GM18511 (cell line): ENCODE measurements around the gene ELOF1.
A peak's percentile ranks its signal among the peaks of the same experiment; 100 is the strongest.
"Not testable (repeated sequence)": the region's sequence is repeated elsewhere in the genome, so short reads cannot be mapped to it uniquely, and the experiment has no call there.

Source experiments
- ATAC-seq: cut with Tn5 transposase; IDR thresholded peaks from one replicate; pipeline ENCODE4 v1.9.1; 2021; ENCODE audit warnings: mild to moderate bottlenecking, moderate library complexity; ENCODE audit not compliant: unreplicated experiment

ELOF1 gene

DNA sequence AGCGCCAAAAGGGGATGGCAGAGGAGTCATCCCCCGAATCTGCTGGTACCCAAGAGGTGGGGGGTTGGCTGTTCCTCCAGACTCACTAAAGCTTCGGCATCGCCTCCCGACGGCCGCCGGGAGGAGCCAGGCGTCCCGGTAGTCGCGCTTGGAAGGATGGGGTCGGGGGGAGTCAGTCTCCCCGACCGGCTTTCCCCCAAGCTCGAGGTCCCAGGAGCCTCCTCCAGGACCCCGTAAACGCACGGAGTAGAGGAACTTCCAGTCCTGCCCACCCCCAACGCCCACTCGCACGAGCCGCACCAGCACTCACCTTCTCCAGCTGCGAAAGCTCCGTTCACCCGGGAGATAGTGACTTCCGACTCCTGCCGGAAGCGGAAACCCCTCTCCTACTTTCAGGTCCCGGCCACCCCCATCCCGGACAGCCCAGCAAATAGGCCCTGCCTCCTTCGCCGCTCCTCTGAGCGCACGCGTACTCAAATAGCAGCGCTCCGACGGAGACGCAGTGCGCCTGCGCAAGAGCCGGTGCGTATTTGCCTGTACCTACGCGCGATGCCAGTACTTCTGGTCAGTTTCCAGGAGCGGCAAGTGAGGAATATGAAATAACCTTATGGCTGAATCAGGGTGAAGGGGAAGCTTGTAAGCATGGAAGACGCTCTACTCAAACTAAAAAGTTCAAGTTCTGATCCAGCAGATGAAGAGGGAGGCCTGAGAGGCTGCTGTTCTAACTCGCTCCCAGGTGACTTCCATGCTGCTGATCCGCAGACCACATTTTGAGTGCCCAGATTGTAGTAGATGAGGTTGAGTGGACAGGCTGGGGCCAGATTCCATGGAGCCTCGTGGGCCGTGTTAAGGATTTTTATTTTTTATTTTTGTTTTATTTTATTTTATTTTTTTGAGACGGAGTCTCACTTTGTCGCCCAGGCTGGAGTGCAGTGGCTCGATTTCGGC, at the start of gene ELOF1:
Gene ELOF1 (minus strand): TSS at position 350 of the 948 bp plus-strand sequence. CDS start 4,883 bp downstream, outside the sequence.
- peak; percentile 85 for ATAC-seq

DNA sequence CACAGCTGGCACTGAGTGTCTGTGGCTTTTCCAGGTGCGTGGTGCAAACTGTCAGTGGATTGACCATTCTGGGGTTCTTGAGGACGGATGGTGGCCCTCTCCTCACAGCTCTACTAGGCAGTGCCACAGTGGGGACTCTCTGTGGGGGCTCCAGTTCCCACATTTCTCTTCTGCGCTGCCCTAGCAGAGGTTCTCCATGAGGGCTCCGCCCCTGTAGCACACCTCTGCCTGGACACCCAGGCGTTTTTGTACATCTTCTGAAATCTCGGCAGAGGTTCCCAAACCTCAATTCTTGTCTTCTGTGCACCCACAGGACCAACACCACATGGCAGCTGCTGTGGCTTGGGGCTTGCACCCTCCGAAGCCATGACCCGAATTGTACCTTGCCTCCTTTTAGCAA, 47.5 kb upstream of the ELOF1 start:
- no peak for ATAC-seq

DNA sequence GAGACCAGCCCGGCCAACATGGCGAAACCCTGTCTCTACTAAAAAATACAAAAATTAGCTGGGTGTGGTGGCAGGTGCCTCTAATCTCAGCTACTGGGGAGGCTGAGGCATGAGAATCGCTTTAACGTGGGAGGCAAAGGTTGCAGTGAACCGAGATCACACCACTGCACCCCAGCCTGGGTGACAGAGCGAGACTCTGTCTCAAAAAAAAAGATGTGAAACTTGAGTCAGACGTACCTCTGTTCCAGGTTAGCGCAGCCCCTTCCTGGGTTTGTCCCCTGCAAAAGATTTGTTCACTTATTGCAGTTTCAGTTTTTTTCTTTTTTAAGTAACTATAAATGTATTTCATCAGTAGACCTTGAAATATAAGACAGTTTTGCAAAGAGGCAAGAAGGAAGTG, 40.7 kb upstream of the ELOF1 start:
- ATAC-seq, result not testable (repeated sequence)

DNA sequence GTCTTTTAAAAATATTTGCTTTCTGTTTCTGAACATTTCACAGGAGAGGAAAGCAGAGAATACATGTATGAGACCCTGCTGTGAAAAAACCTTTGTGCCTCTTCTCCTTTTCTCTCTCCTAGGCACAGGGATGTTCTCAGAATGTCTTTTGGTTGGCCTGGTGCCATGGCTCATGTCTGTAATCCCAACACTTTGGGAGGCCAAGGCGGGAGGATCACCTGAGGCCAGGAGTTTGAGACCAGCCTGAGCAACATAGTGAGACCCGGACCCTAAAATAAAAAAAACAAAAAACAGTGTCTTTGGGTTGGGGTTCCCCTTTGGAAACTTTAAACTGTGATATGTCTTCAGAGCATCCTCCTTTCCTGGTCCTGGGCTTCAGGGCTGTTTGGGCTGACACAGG, 39.7 kb upstream of the ELOF1 start:
- ATAC-seq, result no peak

DNA sequence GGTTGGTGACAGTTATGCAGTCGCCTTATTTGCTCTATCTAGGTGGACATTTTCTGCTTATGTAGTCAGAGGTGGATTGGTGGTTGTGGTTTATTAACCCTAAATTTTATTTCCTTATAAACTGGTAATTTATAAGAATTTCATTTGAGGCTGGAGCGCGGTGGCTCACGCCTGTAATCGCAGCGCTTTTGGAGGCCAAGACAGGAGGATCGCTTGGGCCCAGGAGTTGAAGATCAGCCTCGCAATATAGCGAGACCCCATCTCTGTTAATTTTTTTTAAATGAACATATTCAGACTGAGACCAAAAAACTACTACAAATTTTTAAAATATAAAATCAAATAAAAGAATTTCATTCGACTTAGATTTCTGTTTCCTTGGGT, 39.1 kb upstream of the ELOF1 start:
- no peak for ATAC-seq

DNA sequence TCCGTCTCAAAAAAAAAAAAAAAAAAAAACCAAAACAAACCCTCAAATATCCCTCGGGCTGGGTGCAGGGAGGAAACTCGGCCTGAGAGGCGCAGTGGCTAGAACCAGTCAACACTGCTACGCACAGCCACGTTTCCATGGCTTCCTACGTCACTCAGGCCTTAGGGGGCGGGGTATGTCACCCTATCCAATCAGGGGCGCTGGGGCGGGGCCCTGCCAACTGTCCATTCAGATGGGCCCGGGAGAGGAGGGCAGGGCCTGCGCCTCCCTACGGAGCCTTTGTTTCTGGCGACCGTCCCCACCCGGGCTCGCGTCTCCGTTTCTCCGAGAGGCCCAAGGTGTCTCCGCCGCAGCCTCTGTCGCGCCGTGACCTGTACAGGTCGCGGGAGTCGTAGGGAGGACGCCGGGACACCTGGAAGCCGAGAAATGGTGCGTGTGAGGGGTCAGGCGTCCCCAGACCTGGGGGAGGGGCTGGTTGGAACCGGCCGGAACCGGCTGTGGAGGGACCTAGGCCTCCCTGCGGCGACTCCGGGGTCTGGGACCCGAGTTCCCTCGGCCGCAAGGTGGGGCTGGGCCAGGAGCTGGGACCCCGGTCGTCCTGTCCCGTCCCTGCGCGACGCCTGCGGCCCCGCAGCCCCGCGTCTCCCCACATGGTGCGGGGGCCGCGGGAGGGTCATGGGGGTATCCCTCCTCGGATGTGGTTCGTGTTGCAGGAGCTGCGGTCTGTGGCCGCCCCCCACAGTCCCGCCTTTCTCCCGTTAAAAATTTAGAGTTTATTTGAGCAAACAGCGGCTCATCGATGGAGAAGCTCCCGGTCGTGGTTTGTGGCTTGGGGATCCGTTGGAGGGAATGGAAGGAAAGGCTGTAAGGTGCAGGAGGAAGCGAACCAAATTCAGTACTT, 38.4 kb upstream of the ELOF1 start, which contains the start of gene ZNF627:
Gene ZNF627 (plus strand): TSS at position 282 of the 901 bp plus-strand sequence. CDS start 145 bp downstream, at position 427.
- peak; percentile 97 for ATAC-seq

DNA sequence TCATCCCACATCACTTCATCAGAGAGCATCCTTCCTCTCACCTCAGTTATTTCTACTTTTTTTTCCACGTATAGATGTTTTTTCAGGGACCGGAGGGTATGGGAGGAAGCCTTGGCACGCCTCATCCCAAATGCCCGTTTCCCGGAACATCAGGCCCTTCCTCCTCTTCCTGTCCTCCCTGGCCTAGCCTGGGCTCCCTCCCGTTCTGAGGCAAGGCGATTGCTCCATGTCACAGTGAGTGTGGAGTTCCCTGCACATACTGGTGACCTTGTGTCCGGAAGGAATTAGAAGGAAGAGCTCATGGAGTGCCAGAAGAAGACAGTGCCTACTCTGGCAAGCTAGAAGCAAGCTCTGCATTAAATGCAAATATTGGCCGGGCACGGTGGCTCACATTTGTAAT, 37.1 kb upstream of the ELOF1 start:
- ATAC-seq, result no peak

DNA sequence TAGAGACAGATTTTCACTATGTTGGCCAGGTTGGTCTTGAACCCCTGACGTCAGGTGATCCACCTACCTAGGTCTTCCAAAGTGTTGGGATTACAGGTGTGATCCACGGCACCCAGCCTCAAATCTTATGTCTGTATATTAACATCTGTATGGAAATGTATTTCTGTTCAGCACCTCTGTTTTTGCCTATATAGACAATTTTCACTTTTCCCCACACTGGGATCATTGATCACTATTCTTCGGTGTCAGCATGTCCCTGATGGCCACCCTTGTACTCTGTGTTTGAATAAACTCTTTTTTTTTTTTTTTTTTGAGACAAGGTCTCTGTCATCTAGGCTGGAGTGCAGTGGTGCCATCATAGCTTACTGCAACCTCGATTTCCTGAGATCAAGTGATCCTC, 35.1 kb upstream of the ELOF1 start:
- ATAC-seq, result no peak

DNA sequence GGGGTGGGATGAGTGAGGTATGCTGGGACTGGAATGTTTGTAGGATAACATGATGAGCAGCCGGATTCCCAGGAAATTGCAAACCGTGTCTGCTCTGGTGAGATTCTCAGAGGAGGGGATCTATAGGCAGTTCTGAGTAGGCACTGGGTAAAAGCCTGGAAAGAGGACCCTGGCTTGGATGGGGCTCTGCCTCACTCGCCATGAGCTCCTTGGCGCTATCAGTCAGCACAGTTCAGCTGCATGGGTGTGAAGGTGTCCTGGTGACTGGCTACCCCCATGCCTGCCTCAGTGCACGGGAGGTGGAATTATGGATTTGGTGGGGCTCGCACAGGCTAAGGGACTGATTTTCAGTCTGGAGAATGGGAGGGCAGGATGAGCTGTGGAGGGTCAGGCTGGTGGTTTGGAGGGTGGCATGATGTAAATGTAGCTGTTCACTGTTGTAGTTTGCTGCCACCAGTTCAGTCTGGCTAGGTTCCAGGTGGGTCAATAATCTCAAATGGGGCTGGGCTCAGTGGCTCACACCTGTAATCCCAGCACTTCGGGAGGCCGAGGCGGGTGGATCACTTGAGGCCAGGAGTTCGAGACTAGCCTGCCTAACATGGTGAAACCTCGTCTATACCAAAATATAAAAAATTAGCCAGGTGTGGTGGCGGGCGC, 29.1 kb upstream of the ELOF1 start:
- ATAC-seq, result no peak

DNA sequence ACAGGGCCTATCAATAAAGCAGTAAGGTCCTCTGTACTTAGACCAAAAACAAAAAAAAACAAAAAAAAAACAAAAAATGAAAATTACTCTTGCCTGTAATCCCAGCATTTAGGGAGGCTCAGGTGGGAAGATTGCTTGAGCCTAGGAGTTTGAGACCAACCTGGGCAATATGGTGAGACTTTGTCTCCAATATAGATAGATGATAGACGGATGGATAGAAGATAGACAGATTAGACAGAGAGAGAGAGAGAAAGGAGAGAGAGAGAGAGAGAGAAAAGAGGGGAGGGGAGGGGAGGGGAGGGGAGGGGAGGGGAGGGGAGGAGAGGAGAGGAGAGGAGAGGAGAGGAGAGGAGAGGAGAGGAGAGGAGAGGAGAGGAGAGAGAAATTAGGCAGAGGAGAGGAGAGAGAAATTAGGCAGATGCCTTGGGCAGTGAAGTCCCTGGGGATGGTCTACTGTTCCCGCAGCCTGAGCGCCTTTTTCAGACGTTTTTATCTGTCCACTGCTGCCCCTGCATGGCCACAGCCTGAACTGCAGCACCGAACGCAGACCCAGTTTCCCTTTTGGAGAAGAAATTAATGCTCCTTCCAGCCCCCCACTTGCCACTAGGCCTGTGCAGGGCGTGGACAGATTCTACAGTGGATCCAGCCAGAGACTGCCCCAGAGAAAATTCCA, 28.4 kb upstream of the ELOF1 start:
- ATAC-seq, result no peak

DNA sequence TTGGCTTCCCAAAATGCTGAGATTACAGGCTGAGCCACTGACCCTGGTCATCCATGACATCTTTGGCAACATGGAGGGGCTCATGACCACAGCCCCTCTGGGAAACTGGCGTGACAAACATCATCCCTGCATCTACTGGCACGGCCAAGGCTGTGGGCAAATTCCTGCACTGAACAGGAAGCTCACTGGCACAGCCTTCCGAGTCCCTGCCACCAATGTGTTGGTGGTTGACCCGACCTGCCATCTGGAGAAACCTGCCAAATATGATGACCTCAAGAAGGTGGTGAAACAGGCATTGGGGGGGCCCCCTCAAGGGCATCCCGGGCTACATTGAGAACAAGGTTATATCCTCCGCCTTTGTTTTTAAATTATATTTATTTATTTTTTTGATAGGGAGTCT, 27.3 kb upstream of the ELOF1 start:
- ATAC-seq, result no peak

DNA sequence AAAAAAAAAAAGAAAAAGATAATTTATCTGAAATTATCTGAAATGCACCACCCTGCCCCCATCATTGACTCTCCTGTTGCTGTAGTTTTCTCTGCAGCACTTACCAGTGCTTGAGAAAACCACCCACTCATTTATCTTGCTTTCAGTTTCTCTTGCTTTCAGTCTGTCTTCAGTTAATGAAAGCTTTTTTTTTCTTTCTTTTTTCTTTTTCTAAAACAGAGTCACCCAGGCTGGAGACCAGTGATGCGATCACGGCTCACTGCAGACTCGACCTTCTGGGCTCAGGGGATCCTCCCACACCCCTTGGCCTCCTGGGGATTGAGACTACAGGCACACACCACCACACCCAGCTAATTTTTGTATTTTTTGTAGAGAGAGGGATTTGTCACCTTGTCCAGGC, 22.7 kb upstream of the ELOF1 start:
- ATAC-seq, result peak; percentile 78

DNA sequence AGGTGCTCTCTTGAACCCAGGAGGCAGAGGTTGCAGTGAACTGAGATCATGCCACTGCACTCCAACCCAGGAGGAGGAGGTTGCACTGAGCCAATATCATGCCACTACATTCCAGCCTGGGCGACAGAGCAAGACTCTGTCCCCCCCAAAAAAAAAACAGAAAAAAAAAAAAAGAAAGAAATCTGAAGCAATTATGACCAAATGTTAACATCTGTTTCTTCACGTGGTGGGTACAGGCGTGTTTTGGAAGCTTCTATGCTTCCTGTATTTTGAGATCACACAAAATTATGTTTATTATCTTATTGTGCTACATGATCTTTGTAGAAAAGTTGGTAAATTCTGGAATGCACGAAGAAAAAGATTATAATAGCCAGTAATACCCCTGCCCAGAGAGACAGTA, 21.1 kb upstream of the ELOF1 start:
- ATAC-seq, result no peak

DNA sequence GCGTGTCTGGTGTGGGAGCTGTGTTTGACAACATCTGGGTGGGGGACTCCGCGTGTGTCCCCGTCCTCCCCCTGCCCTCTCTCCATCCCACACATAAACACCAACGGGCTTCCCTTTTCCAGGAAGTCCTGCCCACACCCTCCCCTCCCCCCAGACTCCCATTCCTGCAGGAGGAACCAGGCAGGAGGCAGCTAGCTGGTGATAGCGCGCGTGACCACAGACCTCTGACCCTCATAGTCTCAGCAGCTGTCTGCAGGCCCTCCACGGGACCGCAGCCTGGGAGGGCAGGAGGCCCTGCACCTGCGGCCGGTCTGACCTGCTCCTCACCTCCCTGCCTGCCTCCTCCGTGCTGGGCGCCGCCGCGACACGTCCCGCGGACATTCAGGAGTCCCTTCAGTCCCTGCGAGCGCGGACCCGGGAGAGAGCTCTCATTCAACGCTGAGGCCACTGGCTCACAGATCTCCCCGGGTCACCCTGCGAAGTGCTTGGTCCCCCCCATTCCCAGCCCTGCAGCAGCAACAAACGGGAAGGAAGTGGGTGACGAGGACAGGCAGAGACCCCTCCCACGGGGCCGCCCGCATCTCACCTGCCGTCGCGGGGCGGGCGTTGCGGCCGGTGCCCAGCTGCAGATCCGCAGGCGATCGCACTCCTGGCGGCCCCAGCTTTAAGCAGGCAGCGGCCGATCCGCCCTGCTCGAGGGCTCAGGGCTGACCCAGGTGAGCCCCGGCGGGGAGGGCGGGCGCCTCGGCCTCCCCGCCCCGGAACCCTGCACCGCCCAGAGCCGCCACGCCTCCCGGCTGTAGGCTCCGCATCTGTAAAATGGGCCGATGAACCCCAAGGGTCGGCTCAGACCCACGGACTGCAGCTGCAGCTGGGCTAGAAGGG, 19.5 kb upstream of the ELOF1 start:
- no peak for ATAC-seq

DNA sequence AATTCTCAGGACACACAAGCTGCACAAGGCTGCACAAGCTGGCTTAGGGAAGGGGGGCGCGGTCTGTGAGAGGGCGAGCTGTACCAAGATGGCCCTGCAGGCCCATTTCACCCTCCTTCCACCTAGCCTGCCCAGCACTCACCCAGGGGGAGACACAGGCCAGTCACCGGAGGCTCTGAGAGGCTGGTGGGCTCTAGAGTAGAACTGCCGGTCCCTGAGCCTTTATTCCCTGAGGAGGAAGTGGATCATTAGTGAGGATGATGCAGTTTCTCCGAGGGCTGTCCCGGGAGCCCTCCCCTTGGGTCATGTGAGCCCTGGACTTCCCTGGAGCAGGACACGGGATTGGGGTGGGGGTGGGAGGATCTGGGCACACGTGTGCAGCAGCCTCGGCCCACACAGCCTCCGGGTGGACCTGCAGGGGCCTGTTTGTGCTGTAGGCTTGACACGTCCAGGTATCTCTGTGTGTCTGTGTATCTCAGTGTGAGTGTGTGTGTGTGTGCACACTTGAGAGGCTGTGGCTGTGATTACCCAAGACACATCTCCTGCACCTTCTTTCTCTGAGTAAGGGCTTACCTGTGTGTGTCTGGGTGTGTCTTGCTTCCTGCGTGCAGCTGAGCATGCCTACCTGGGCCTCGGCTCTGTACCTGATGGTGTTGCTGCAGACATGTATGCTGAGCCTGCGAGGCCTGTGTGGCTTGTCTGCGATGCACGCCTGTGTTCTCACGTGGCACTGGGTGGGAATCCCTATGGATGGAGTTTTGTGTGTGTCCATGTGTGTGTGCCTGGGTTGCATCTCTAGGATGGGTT, 18.6 kb upstream of the ELOF1 start, which contains the start of gene ACP5:
Gene ACP5 (minus strand): TSS at position 195 of the 807 bp plus-strand sequence. CDS start 328 bp downstream, outside the sequence.
- no peak for ATAC-seq

DNA sequence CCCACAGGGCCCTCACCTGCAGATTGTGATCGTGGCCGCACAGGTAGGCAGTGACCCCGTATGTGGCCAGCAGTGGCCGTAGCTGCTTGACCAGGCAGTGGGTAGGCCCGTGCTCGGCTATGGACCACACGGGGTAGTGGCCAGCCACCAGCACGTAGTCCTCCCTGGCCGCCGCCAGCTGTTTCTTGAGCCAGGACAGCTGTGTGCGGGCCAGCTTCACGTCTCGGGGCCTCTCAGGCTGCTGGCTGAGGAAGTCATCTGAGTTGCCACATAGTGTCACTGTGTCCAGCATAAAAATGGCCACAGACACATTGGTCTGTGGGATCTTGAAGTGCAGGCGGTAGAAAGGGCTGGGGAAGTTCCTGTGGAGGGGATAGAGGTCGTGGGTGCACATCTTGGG, 17.2 kb upstream of the ELOF1 start:
- no peak for ATAC-seq

DNA sequence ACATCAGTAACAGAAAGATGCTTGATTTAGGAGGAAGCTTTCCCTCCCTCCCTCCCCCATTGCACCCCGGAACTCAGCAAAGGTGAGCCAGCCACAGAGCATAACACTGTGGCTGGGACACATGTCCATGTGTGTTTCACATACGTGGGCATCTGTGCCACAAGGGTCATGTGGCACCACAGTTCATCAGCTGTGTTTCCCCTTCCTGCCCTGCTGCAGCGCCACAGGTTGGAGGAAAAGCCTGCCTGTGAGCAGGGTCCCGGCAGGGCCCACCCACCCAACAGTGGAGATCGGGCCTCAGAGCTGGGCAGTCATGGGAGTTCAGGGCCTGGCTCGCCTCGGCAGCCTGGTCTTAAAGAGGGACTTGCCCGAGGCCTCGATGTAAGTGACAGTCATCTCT, 15.7 kb upstream of the ELOF1 start:
- no peak for ATAC-seq

DNA sequence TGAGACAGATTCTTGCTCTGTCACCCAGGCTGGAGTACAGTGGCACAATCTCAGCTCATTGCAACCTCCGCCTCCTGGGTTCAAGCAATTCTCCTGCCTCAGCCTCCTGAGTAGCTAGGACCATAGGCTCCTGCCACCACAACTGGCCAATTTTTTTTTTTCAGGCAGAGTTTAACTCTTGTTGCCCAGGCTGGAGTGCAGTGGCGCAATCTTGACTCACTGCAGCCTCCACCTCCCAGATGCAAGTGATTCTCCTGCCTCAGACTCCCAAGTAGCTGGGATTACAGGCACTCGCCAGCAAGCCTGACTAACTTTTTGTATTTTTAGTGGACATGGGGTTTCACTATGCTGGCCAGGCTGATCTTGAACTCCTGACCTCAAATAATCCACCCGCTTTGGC, 14.7 kb upstream of the ELOF1 start:
- not testable (repeated sequence) for ATAC-seq

DNA sequence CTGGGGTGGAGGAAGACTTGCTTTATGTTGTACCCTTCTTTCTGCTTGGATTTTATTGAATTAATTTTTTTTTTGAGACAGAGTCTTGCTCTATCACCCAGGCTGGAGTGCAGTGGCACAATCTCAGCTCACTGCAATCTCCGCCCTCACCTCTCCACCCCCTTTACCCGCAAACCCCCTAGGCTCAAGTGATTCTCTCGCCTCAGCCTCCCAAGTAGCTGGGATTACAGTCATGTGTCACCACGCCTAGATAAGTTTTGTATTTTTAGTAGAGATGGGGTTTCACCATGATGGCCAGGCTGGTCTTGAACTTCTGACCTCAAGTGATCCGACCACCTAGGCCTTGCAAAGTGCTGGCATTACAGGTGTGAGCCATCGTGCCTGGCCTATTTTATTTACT, 14.3 kb upstream of the ELOF1 start:
- ATAC-seq, result not testable (repeated sequence)
